Liver (tissue), 9 donors: ENCODE results near the gene SLIT3. TPM values are rescaled to one million over a fixed set of nuclear protein-coding genes. Genes with fewer than 3 reads are reported as not detected.

Experiments used
- DNase-seq: peaks from one replicate; pipeline ENCODE4 v3.0.0-alpha.2; 2017; ENCODE audit warnings: low spot score
- H3K27ac ChIP-seq, 2 donors: one replicate each; pipeline ENCODE4 v1.7.0; 2013; ENCODE audit warnings: inconsistent platforms in 2 of 2, low read length in 2 of 2, control low read depth in 1 of 2, low read depth in 1 of 2, mild to moderate bottlenecking in 1 of 2
- H3K27me3 ChIP-seq, 4 donors: one replicate each; pipeline versions ENCODE4 v1.6.1 to v1.7.0; 2013; ENCODE audit warnings: low read length in 3 of 4, inconsistent platforms in 1 of 4, mild to moderate bottlenecking in 1 of 4, moderate library complexity in 1 of 4; ENCODE audit not compliant: control insufficient read depth in 4 of 4, insufficient read depth in 4 of 4
- H3K36me3 ChIP-seq, 4 donors: one replicate each; pipeline versions ENCODE4 v1.6.1 to v1.7.0; 2013; ENCODE audit warnings: low read length in 3 of 4, mild to moderate bottlenecking in 3 of 4, low read depth in 1 of 4, moderate library complexity in 1 of 4; ENCODE audit not compliant: control insufficient read depth in 4 of 4, insufficient read depth in 3 of 4
- H3K4me1 ChIP-seq, 4 donors: one replicate each; pipeline versions ENCODE4 v1.6.1 to v1.7.0; 2013; ENCODE audit warnings: low read length in 3 of 4, mild to moderate bottlenecking in 3 of 4, moderate library complexity in 1 of 4; ENCODE audit not compliant: control insufficient read depth in 4 of 4, insufficient read depth in 4 of 4
- H3K4me3 ChIP-seq, 3 donors: one replicate each; pipeline versions ENCODE4 v1.6.1 to v1.7.0; 2013; ENCODE audit warnings: low read length in 3 of 3, control low read depth in 1 of 3, low read depth in 1 of 3, mild to moderate bottlenecking in 1 of 3
- H3K9ac ChIP-seq, 2 donors: one replicate each; pipeline ENCODE4 v1.7.0; 2013; ENCODE audit warnings: low read length in 2 of 2, mild to moderate bottlenecking in 2 of 2, moderate library complexity in 2 of 2, control low read depth in 1 of 2, low read depth in 1 of 2
- H3K9me3 ChIP-seq, 4 donors: one replicate each; pipeline versions ENCODE4 v1.6.1 to v1.7.0; 2013; ENCODE audit warnings: low read length in 3 of 4; ENCODE audit not compliant: control insufficient read depth in 4 of 4
- ATF3 ChIP-seq: IDR thresholded peaks from 2 replicates; pipeline ENCODE4 v1.6.1; 2016; ENCODE audit warnings: antibody characterized with exemption
- CTCF ChIP-seq: fragments of 150-350 bp; IDR thresholded peaks from 2 replicates; pipeline ENCODE4 v1.5.1; 2017; ENCODE audit warnings: improper control_type of control experiment, low read depth, low read length; ENCODE audit not compliant: missing input control
- EGR1 ChIP-seq, 2 donors: IDR thresholded peaks; 2 replicates each; pipeline ENCODE4 v1.6.1; 2016 to 2018; ENCODE audit warnings: antibody characterized with exemption in 2 of 2, low read depth in 2 of 2
- FOXA1 ChIP-seq: IDR thresholded peaks from 2 replicates; pipeline ENCODE4 v1.6.1; 2016; ENCODE audit warnings: antibody characterized with exemption
- FOXA2 ChIP-seq: IDR thresholded peaks from 2 replicates; pipeline ENCODE4 v1.6.1; 2016; ENCODE audit warnings: antibody characterized with exemption
- GABPA ChIP-seq, 2 donors: IDR thresholded peaks in 1 of 2; conservative IDR thresholded peaks in 1 of 2; 2 replicates each; pipeline ENCODE4 v1.6.1; 2016; ENCODE audit warnings: antibody characterized with exemption in 2 of 2, mild to moderate bottlenecking in 1 of 2, moderate library complexity in 1 of 2
- HNF4A ChIP-seq, 2 donors: conservative IDR thresholded peaks; 2 replicates each; pipeline ENCODE4 v1.6.1; 2016; ENCODE audit warnings: antibody characterized with exemption in 2 of 2, mild to moderate bottlenecking in 2 of 2
- HNF4G ChIP-seq: IDR thresholded peaks from 2 replicates; pipeline ENCODE4 v1.6.1; 2016; ENCODE audit warnings: antibody characterized with exemption
- JUND ChIP-seq, 2 donors: IDR thresholded peaks; 2 replicates each; pipeline ENCODE4 v1.6.1; 2016; ENCODE audit warnings: antibody characterized with exemption in 2 of 2
- NR2F2 ChIP-seq: IDR thresholded peaks from 2 replicates; pipeline ENCODE4 v1.6.1; 2016; ENCODE audit warnings: antibody characterized with exemption
- REST ChIP-seq: IDR thresholded peaks from 2 replicates; pipeline ENCODE4 v1.6.1; 2016; ENCODE audit warnings: antibody characterized with exemption, mild to moderate bottlenecking
- RXRA ChIP-seq, 2 donors: IDR thresholded peaks; 2 replicates each; pipeline ENCODE4 v1.6.1; 2017 to 2018; ENCODE audit warnings: antibody characterized with exemption in 2 of 2, mild to moderate bottlenecking in 1 of 2
- SP1 ChIP-seq: IDR thresholded peaks from 2 replicates; pipeline ENCODE4 v1.6.1; 2018; ENCODE audit warnings: antibody characterized with exemption, mild to moderate bottlenecking
- TAF1 ChIP-seq: conservative IDR thresholded peaks from 2 replicates; pipeline ENCODE4 v1.6.1; 2016; ENCODE audit warnings: antibody characterized with exemption, mild to moderate bottlenecking
- YY1 ChIP-seq: IDR thresholded peaks from 2 replicates; pipeline ENCODE4 v1.6.1; 2016; ENCODE audit warnings: antibody characterized with exemption, mild to moderate bottlenecking
- WGBS: extraction: QIAGEN DNeasy Blood & Tissue Kit; methylation state at CpG from one replicate; pipeline ENCODE4 v1.1.7; 2013; 5-methylcytosine and 5-hydroxymethylcytosine counted together
- polyA plus RNA-seq, 2 donors: library from polyadenylated mRNA; stranded (reverse) in 1 of 2; unstranded in 1 of 2; fragments of 200-250 nt in 1 of 2; fragments of >200 nt in 1 of 2; fragmentation: Nextera tagmentation in 1 of 2; extraction: Ambion mirVana in 1 of 2; gene quantifications; one replicate each; pipeline versions ENCODE4 v1.2.1 to v1.2.3, GENCODE V29; 2013 to 2015
- total RNA-seq, 2 donors: library from RNA; depleted of rRNA; stranded (reverse); fragments of >200 nt; gene quantifications; one replicate each; pipeline ENCODE4 v1.2.3, GENCODE V29; 2014
- TF ChIP-seq, protein P1 (sequence below): IDR thresholded peaks from 2 replicates; pipeline ENCODE4 v1.6.1; 2016; ENCODE audit warnings: antibody characterized with exemption
- TF ChIP-seq, protein P2 (sequence below): IDR thresholded peaks from 2 replicates; pipeline ENCODE4 v1.6.1; 2016; ENCODE audit warnings: antibody characterized with exemption
- donor health status: healthy.
- donor health status: healthy.
- donor health status: healthy.
- donor health status: healthy.
- donor health status: healthy.

SLIT3 gene
- total and polyA plus RNA-seq, 4 donors, result 0.61 to 1.3 (median 0.91) TPM

DNA sequence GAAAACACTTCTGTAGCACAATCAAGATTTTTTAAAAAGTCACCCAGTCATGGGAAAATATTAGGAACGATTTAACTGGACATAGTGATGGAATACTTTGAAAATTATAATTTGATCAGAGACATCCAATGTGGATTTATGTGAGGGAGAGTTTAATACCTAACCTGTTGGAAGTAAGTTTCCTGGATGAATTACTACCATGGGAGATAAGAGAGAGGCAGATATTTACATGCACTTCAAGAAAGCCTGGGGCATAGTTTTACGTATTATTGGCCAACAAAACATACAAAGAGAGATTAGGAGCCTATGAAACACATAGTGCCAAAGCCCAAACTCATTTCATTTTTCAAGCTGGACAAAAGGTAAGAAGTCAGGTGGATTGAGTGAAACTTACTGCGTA lies 336.8 kb downstream of the SLIT3 start:
- H3K27ac ChIP-seq, result no peak overlapping the region
- H3K9ac ChIP-seq, result no peak overlapping the region
- H3K4me1 ChIP-seq, result no peaks in the 10 kb centered on the region
- WGBS, result 72% methylated on average over 3 of the region's 3 CpGs
- H3K36me3 ChIP-seq, result no peaks in the 10 kb centered on the region
- TF ChIP-seq GABPA (IDR thresholded peaks at IDR 0.05 in 1 of 2, conservative IDR thresholded peaks at IDR 0.05 in 1 of 2), result no peak
- TF ChIP-seq NR2F2, result no peak
- no peak for TF ChIP-seq EGR1 (IDR thresholded peaks at IDR 0.05; ENCODE audit: low read depth in 2 of 2)
- TF ChIP-seq HNF4G, result no peak
- no peak for TF ChIP-seq JUND (IDR thresholded peaks at IDR 0.05)
- TF ChIP-seq YY1, result no peak
- no peak for TF ChIP-seq CTCF
- TF ChIP-seq SP1, result no peak
- TF ChIP-seq RXRA (IDR thresholded peaks at IDR 0.05), result no peak
- TF ChIP-seq TAF1, result no peak
- TF ChIP-seq HNF4A (conservative IDR thresholded peaks at IDR 0.05), result no peak
- TF ChIP-seq, protein P1, sequence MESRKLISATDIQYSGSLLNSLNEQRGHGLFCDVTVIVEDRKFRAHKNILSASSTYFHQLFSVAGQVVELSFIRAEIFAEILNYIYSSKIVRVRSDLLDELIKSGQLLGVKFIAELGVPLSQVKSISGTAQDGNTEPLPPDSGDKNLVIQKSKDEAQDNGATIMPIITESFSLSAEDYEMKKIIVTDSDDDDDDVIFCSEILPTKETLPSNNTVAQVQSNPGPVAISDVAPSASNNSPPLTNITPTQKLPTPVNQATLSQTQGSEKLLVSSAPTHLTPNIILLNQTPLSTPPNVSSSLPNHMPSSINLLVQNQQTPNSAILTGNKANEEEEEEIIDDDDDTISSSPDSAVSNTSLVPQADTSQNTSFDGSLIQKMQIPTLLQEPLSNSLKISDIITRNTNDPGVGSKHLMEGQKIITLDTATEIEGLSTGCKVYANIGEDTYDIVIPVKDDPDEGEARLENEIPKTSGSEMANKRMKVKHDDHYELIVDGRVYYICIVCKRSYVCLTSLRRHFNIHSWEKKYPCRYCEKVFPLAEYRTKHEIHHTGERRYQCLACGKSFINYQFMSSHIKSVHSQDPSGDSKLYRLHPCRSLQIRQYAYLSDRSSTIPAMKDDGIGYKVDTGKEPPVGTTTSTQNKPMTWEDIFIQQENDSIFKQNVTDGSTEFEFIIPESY, result no peak
- TF ChIP-seq FOXA2, result no peak
- TF ChIP-seq ATF3, result no peak
- no peak for TF ChIP-seq REST
- TF ChIP-seq FOXA1, result no peak
- TF ChIP-seq, protein P2, sequence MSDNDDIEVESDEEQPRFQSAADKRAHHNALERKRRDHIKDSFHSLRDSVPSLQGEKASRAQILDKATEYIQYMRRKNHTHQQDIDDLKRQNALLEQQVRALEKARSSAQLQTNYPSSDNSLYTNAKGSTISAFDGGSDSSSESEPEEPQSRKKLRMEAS, result no peak
- no peaks in the 10 kb centered on the region for H3K9me3 ChIP-seq
- H3K4me3 ChIP-seq, result no peak overlapping the region
- H3K27me3 ChIP-seq, result no peaks in the 10 kb centered on the region
- no peak for DNase-seq

- no peak for DNase-seq
- no peaks in the 10 kb centered on the region for H3K4me1 ChIP-seq
- H3K27me3 ChIP-seq, result no peaks in the 10 kb centered on the region
- TF ChIP-seq, protein P1, result no peak
- no peak for TF ChIP-seq GABPA (IDR thresholded peaks at IDR 0.05 in 1 of 2, conservative IDR thresholded peaks at IDR 0.05 in 1 of 2)
- TF ChIP-seq, protein P2, result no peak
- no peaks in the 10 kb centered on the region for H3K9me3 ChIP-seq
- H3K36me3 ChIP-seq, result no peaks in the 10 kb centered on the region
- WGBS, result 86% methylated on average over 4 of the region's 4 CpGs
- H3K4me3 ChIP-seq, result no peak overlapping the region
- H3K9ac ChIP-seq, result no peak overlapping the region
- no peak overlapping the region for H3K27ac ChIP-seq
Observed at GRCh38 chr5:168962306-168962705, 338.6 kb downstream of the SLIT3 start.
